Left lung (tissue), 10 donors: Measurements from ENCODE around the gene NANOGP8. TPM values are rescaled to one million over a fixed set of nuclear protein-coding genes. Genes with fewer than 3 reads are reported as not detected.

Experiments
- ATAC-seq: fragments of 200-7000 bp; cut with Tn5 transposase; one replicate; pipeline ENCODE4 v1.9.1; 2020; ENCODE audit warnings: moderate library complexity
- DNase-seq, 4 donors: peaks; one replicate each; pipeline ENCODE4 v3.0.0-alpha.2; 2013 to 2020
- H3K27ac ChIP-seq, 2 donors: fragments of 200-600 bp; sonication (generic) in 1 of 2; one replicate each; pipeline versions ENCODE4 v1.5.0 to v1.8.0; 2020 to 2021
- H3K27me3 ChIP-seq, 2 donors: fragments of 200-600 bp; sonication (generic) in 1 of 2; one replicate each; pipeline versions ENCODE4 v1.5.0 to v1.8.0; 2020 to 2021
- H3K36me3 ChIP-seq, 2 donors: fragments of 200-600 bp; sonication (generic) in 1 of 2; one replicate each; pipeline versions ENCODE4 v1.5.0 to v1.8.0; 2020 to 2021
- H3K4me1 ChIP-seq, 2 donors: fragments of 200-600 bp; one replicate each; pipeline ENCODE4 v1.8.0; 2021
- H3K4me3 ChIP-seq, 2 donors: fragments of 200-600 bp; sonication (generic) in 1 of 2; one replicate each; pipeline versions ENCODE4 v1.5.0 to v1.8.0; 2020 to 2021; ENCODE audit warnings: mild to moderate bottlenecking in 1 of 2
- H3K9me3 ChIP-seq, 2 donors: fragments of 200-600 bp; sonication (generic) in 1 of 2; one replicate each; pipeline versions ENCODE4 v1.5.0 to v1.8.0; 2020 to 2021
- CTCF ChIP-seq, 2 donors: fragments of 200-600 bp; sonication (generic) in 1 of 2; IDR thresholded peaks; one replicate each; pipeline versions ENCODE4 v1.5.0 to v1.8.0; 2021; ENCODE audit warnings: antibody characterized with exemption in 2 of 2
- intact Hi-C, 2 donors: fragments of 100-400 bp; cut with DNase I; formaldehyde crosslinking; loops; one replicate each; pipeline versions ENCODE4 v1.11.2 to v1.14.2; 2022
- polyA plus RNA-seq, 6 donors: library from polyadenylated mRNA; unstranded; fragments of 120-200 nt; gene quantifications; one replicate each; pipeline ENCODE4 v1.2.1, GENCODE V29; 2013; ENCODE audit not compliant: insufficient read length in 6 of 6
- total RNA-seq, 2 donors: library from RNA; stranded (reverse); fragmentation: NEBNext Ultra II Directional; extraction: Animal tissue kit (Norgen Biotek cat#: 25700); gene quantifications; one replicate each; pipeline ENCODE4 v1.2.1, GENCODE V29; 2021
- donor health status: DM: no; HTN: yes; CAD: no.
- donor health status: DM: no; HTN: no; CAD: no.

NANOGP8 gene
- total and polyA plus RNA-seq, 8 donors: 0.24 to 0.82 (median 0.47) TPM; not detected in 4

DNA sequence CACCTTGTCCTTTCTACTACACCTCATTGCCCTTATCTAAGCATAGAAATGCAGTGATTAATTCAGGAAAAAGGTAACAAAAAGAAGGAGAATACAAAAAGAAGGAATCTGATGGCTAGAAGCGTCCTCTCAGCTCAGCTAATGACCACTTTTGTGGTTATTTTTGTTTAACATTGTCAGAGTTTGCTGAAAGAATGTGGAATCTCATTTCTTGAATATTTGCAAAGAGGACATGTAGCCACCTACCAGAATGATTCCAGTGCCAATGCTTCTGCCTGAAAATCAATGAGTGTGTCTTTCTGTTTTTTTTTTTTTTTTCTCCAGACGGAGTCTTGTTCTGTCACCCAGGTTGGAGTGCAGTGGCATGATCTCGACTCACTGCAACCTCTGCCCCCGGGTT is 24.5 kb downstream of the NANOGP8 start:
- Histone ChIP-seq H3K36me3 (no peaks in the 10 kb centered on the region), H3K27me3 (no peaks in the 10 kb centered on the region), H3K4me1 (peaks cover 0 to 5% of the 10 kb centered on the region in 2 donors), H3K9me3 (no peaks in the 10 kb centered on the region), H3K27ac (no peak overlapping the region), H3K4me3 (no peak overlapping the region)
- DNase-seq (no peak), ATAC-seq (no peak)
- TF ChIP-seq CTCF (IDR thresholded peaks at IDR 0.05): no peak
- intact Hi-C loops: no loop called here

DNA sequence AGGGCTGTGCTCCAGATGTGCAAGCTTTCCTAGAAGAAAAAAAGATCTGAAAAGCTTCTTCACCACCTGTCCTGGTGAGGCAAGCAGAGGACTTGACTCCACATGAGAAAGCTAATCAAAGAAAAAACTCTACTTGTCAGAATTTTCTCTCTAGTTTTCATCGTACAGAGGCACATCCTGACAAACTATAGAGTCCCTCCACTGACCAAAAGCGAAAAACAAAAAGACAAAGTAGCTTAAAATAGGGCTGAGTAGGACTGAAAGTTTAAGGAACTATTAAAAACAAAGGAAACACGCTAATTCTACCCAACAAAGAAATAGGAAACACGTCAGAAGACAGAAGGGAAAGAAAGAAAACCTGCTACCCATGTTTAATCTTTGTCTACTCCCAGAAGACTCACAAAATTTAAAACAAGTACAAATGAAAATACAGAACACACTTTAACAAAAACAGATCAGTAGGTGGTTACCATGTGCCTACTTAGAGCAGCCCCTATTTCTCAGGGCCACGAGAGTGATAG is 26.5 kb downstream of the NANOGP8 start:
- DNase-seq (no peak), ATAC-seq (no peak)
- peaks cover 0 to 5% of the 10 kb centered on the region in 2 donors for H3K4me1 ChIP-seq
- H3K4me3 ChIP-seq: no peak overlapping the region
- TF ChIP-seq CTCF (IDR thresholded peaks at IDR 0.05): no peak
- no peaks in the 10 kb centered on the region for H3K27me3 ChIP-seq
- no peaks in the 10 kb centered on the region for H3K9me3 ChIP-seq
- peak overlapping the region in 1 of 2 donors; percentile 84 for H3K27ac ChIP-seq
- H3K36me3 ChIP-seq: no peaks in the 10 kb centered on the region
- intact Hi-C loops: no loop called here

GRCh38 chr15:35055416-35056105 is 29.5 kb downstream of the NANOGP8 start:
- Histone ChIP-seq H3K36me3 (no peaks in the 10 kb centered on the region), H3K27me3 (no peaks in the 10 kb centered on the region), H3K9me3 (no peaks in the 10 kb centered on the region), H3K4me1 (peaks cover 0 to 5% of the 10 kb centered on the region in 2 donors), H3K27ac (no peak overlapping the region), H3K4me3 (no peak overlapping the region)
- no peak for ATAC-seq
- no peak for DNase-seq
- intact Hi-C loops: no loop called here
- TF ChIP-seq CTCF (IDR thresholded peaks at IDR 0.05): no peak

DNA sequence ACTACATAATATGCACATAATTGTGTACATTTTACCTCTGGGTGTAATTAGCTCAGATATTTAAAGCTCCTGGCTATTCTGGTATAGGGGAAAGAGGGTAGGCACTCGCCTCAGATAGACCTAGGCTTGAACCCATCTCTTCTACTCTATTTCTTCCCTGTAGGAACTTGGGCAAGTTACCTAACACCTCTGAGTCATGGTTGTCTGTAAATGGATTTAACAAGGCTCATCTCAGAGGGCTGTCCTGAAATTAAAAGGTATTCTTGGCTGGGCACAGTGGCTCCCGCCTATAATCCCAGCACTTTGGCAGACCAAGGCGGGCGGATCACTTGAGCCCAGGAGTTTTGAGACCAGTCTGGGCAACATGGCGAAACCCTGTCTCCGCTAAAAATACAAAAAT is 30.7 kb downstream of the NANOGP8 start:
- peaks cover 0 to 2% of the 10 kb centered on the region in 2 donors for H3K4me1 ChIP-seq
- H3K27ac ChIP-seq: no peak overlapping the region
- no peak for TF ChIP-seq CTCF (IDR thresholded peaks at IDR 0.05)
- intact Hi-C loops: no loop called here
- H3K36me3 ChIP-seq: no peaks in the 10 kb centered on the region
- ATAC-seq: no peak
- no peak for DNase-seq
- H3K27me3 ChIP-seq: no peaks in the 10 kb centered on the region
- H3K4me3 ChIP-seq: no peak overlapping the region
- H3K9me3 ChIP-seq: no peaks in the 10 kb centered on the region

DNA sequence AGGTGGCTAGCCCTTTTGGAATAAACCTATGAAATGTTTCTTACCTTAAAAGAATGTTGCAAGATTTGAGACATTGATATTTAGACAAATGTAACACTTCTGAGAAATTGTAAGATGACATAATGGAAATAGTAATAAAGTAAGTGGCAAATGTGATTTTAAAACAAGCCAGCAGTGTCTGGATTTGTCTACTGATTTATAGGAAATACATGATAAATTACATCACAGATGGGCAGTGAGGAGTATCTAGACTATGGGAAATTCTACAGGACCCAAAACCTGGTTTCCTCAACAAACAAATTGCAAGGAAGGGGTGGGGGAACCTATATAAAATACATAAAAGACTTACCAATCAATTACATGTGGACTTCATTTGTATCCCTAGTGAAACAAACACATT is 37.1 kb downstream of the NANOGP8 start:
- no peak for ATAC-seq
- no peak for DNase-seq
- no peak overlapping the region for H3K4me3 ChIP-seq
- no peaks in the 10 kb centered on the region for H3K27me3 ChIP-seq
- H3K4me1 ChIP-seq: peaks cover 0 to 8% of the 10 kb centered on the region in 2 donors
- no peak for TF ChIP-seq CTCF (IDR thresholded peaks at IDR 0.05)
- intact Hi-C loops: no loop called here
- no peaks in the 10 kb centered on the region for H3K36me3 ChIP-seq
- no peak overlapping the region for H3K27ac ChIP-seq
- no peaks in the 10 kb centered on the region for H3K9me3 ChIP-seq
